NT2/D1 (cell line): ENCODE results near the gene UIMC1.
"Not testable (repeated sequence)": the region's sequence is repeated elsewhere in the genome, so short reads cannot be mapped to it uniquely, and the experiment has no call there.

Experiments
- DNase-seq: peaks from one replicate; pipeline ENCODE4 v3.0.0-alpha.2; 2011; ENCODE audit warnings: low read depth, low spot score
- H3K27me3 ChIP-seq: 2 replicates; pipeline ENCODE4 v1.6.0; 2011; ENCODE audit warnings: mild to moderate bottlenecking; ENCODE audit not compliant: insufficient read length, insufficient read depth
- H3K36me3 ChIP-seq: 2 replicates; pipeline ENCODE4 v1.6.1; 2011; ENCODE audit warnings: mild to moderate bottlenecking, low read length, mixed read lengths; ENCODE audit not compliant: insufficient read depth, insufficient read length
- H3K4me1 ChIP-seq: 2 replicates; pipeline ENCODE4 v1.5.1; 2011; ENCODE audit not compliant: insufficient read depth, insufficient read length
- H3K4me3 ChIP-seq: 2 replicates; pipeline ENCODE4 v1.5.1; 2011; ENCODE audit warnings: low read depth; ENCODE audit not compliant: insufficient read length
- H3K9ac ChIP-seq: 2 replicates; pipeline ENCODE4 v1.6.0; 2011; ENCODE audit warnings: low read depth; ENCODE audit not compliant: insufficient read length
- H3K9me3 ChIP-seq: 2 replicates; pipeline ENCODE4 v1.5.1; 2011; ENCODE audit warnings: mild to moderate bottlenecking, low read length; ENCODE audit not compliant: insufficient read depth
- SUZ12 ChIP-seq: IDR thresholded peaks from 2 replicates; pipeline ENCODE4 v1.6.1; 2011; ENCODE audit not compliant: insufficient read length, insufficient read depth; ENCODE audit errors: extremely low read depth
- YY1 ChIP-seq: IDR thresholded peaks from 2 replicates; pipeline ENCODE4 v1.6.1; 2011; ENCODE audit not compliant: insufficient read length, insufficient read depth
- ZNF274 ChIP-seq: IDR thresholded peaks from 2 replicates; pipeline ENCODE4 v1.6.1; 2011; ENCODE audit warnings: mild to moderate bottlenecking, low read depth, low read length

Gene UIMC1

DNA sequence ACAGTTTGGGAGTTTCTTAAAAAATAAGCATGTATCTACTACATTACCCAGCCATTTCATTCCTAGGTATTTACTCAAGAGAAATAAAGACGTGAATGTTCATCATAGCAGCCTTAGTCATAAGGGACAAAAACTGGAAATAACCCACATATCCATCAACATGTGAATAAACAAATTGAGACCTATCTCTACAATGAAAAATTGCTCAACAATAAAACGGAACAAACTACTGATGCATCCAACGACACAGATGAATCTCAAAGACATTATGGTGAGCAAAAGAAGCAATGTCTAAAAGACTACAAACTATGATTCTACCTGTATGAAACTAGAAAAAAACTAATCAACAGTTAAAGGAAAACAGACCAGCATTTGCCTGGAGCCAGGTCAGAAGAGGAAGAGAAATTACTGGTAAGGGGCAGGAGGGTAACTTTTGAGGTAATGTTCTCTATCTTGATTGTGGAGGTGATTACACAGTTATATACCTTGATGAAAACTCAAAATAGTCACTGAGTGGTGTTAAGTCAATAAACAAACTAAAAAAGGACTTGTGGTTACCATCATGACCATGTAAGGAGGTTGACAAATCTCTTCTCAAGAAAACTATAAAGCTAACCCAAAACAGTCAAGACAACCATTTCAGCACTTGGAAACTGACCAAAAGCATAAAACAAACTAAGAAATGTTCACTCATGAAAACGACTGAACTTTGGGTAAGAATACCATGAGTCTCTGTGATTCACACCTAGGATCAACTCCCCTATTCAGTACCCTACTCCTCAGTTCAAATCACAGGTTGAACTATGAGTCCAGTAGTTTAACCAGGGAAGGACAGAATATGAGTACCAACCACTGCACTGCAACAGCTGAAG lies 10.4 kb downstream of the UIMC1 start:
- Histone ChIP-seq H3K9me3 (peaks cover 12% of the 10 kb centered on the region; the same call in 1 of the 2 replicates), H3K36me3 (no peaks in the 10 kb centered on the region), H3K4me1 (no peaks in the 10 kb centered on the region), H3K27me3 (no peaks in the 10 kb centered on the region), H3K9ac (no peak overlapping the region), H3K4me3 (no peak overlapping the region)
- DNase-seq: no peak
- TF ChIP-seq SUZ12: no peak
- TF ChIP-seq YY1: no peak
- TF ChIP-seq ZNF274: no peak

DNA sequence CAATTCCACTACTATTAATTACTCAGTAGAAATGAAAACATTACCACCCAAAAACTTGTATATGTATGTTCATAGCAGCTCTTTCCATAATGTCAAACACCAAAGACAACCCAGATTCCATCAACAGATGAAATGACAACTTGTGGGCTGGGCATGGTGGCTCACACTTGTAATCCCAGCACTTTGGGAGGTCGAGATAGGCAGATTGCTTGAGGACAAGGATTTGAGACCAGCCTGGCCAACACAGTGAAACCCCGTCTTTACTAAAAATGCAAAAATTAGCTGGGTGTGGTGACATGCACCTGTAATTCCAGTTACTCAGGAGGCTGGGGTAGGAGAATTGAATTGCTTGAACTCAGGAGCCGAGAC lies 11.5 kb downstream of the UIMC1 start:
- no peak for TF ChIP-seq SUZ12
- TF ChIP-seq ZNF274: no peak
- no peak overlapping the region for H3K4me3 ChIP-seq
- no peaks in the 10 kb centered on the region for H3K4me1 ChIP-seq
- H3K9me3 ChIP-seq: peaks cover 12% of the 10 kb centered on the region; the same call in 1 of the 2 replicates
- no peaks in the 10 kb centered on the region for H3K36me3 ChIP-seq
- DNase-seq: no peak
- no peaks in the 10 kb centered on the region for H3K27me3 ChIP-seq
- H3K9ac ChIP-seq: no peak overlapping the region

DNA sequence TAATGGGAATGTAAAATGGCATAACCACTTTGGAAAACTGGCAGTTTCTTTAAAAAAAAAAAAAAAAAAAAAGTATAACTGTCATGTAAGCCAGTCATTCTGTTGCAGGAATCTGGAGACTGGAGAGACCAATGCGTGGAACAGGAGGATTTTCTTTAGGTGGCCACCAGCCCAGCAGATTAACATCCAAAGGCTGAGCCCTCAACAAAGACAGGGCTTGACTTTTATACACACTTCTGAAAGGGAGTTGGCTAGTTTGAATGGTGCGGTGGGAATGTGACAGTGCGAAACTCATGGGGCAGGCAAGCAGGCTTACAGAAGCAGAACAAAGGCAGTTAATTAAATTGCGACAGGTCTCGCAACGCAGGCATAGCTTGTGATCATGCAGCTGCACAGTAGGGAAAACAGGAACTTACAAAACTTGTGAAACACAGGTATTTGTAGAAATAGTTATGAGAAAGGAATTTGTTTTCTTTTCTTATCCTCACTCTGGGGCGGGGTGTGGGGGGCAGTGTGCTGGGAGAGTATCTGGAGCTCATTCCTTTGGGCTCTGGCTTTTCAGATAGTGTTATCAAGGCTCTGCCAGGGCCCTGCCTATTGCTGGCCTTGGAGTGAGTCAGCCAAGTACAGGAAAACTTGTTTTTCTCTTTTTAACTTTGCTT lies 12.0 kb downstream of the UIMC1 start:
- Histone ChIP-seq H3K9me3 (peaks cover 12% of the 10 kb centered on the region; the same call in 1 of the 2 replicates), H3K4me1 (no peaks in the 10 kb centered on the region), H3K36me3 (no peaks in the 10 kb centered on the region), H3K27me3 (no peaks in the 10 kb centered on the region), H3K9ac (no peak overlapping the region), H3K4me3 (no peak overlapping the region)
- DNase-seq: no peak
- no peak for TF ChIP-seq SUZ12
- TF ChIP-seq ZNF274: no peak
- no peak for TF ChIP-seq YY1

DNA sequence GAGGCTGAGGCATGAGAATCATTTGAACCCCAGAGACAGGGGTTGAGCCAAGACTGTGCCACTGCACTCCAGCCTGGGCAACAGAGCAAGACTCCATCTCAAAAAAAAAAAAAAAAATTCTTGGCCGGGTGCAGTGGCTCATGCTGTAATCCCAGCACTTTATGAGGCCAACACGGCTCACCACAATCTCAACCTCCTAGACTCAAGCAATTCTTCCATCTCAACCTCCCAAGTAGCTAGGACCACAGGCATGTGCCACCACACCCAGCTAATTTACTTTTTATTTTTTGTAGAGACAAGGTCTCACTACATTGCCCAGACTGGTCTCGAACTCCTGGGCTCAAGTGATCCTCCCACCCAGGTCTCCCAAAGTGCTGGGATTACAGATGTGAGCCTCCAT lies 13.5 kb downstream of the UIMC1 start:
- not testable (repeated sequence) for DNase-seq, H3K4me1 ChIP-seq, H3K4me3 ChIP-seq, H3K36me3 ChIP-seq, H3K27me3 ChIP-seq, H3K9ac ChIP-seq
- peaks cover 12% of the 10 kb centered on the region; the same call in 1 of the 2 replicates for H3K9me3 ChIP-seq

DNA sequence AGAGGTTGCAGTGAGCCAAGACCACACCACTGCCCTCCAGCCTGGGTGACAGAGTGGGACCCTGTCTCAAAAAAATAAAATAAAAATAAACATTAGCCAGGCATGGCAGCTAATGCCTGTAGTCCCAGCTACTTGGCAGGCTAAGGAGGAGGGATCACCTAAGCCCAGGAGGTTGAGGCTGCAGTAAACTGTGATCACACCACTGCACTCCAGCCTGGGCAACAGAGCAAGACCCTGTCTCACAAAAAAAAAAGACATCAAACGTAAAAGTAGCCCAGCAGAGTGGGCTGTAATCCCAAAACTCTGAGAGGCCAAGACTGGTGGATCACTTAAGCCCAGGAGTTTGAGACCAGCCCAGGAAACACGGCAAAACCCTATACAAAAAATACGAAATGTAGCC lies 19.0 kb downstream of the UIMC1 start:
- peaks cover 43% of the 10 kb centered on the region for H3K9me3 ChIP-seq
- DNase-seq: no peak
- H3K36me3 ChIP-seq: peaks cover under 1% of the 10 kb centered on the region
- H3K4me1 ChIP-seq: no peaks in the 10 kb centered on the region
- H3K27me3 ChIP-seq: no peaks in the 10 kb centered on the region
- no peak overlapping the region for H3K9ac ChIP-seq
- no peak for TF ChIP-seq SUZ12
- no peak overlapping the region for H3K4me3 ChIP-seq

DNA sequence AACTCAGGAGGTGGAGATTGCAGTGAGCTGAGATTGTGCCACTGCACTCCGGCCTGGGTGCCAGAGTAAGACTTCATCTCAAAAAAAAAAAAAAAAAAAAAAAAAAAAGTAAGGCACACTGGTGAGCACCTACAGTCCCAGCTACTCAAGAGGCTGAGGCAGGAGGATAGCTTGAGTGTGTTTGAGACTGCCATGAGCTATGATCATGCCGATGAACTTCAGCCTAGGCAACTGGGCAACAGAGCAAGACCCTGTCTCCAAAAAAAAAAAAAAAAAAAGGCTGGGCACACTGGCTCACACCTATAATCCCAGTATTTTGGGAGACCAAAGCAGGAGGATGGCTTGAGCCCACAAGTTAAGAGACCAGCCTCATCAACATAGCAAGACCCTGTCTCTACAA lies 20.3 kb downstream of the UIMC1 start:
- TF ChIP-seq SUZ12: no peak
- no peak for TF ChIP-seq ZNF274
- no peak for TF ChIP-seq YY1
- Histone ChIP-seq H3K4me3 (no peak overlapping the region), H3K9me3 (peaks cover 49% of the 10 kb centered on the region), H3K4me1 (no peaks in the 10 kb centered on the region), H3K27me3 (no peaks in the 10 kb centered on the region), H3K9ac (no peak overlapping the region), H3K36me3 (peaks cover 14% of the 10 kb centered on the region)
- DNase-seq: no peak

DNA sequence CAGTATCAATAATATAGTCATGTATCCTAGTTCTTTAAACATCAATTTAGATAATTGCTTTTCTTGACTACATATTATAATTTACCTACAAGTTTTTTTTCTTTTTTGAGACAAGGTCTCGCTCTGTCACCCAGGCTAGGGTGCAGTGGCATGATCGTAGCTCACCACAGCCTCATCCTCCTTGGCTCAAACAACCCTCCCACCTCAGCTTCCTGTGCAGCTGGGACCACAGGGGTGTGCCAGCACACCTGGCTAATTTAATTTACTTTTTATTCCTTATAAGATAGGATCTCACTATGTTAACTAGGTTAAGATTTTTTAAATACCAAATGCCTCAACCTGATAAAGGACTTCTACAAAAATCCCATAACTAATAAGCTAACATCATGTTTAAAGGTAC lies 21.1 kb downstream of the UIMC1 start:
- TF ChIP-seq ZNF274 (no peak), YY1 (no peak)
- DNase-seq: no peak
- Histone ChIP-seq H3K9ac (no peak overlapping the region), H3K4me1 (no peaks in the 10 kb centered on the region), H3K27me3 (no peaks in the 10 kb centered on the region), H3K9me3 (peaks cover 49% of the 10 kb centered on the region), H3K36me3 (peaks cover 21% of the 10 kb centered on the region), H3K4me3 (no peak overlapping the region)

DNA sequence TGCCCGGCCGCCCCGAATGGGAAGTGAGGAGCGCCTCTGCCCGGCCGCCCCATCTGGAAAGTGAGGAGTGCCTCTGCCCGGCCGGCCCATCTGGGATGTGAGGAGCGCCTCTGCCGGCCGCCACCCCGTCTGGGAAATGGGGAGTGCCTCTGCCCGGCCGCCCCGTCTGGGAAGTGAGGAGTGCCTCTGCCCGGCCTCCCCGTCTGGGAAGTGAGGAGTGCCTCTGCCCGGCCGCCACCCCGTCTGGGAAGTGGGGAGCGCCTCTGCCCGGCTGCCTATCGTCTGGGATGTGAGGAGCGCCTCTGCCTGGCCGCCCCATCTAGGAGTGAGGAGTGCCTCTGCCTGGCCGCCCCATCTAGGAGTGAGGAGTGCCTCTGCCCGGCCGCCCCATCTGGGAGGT lies 22.4 kb downstream of the UIMC1 start:
- peaks cover 34% of the 10 kb centered on the region for H3K36me3 ChIP-seq
- H3K9me3 ChIP-seq: peaks cover 49% of the 10 kb centered on the region
- H3K27me3 ChIP-seq, H3K4me1 ChIP-seq, DNase-seq, H3K4me3 ChIP-seq, H3K9ac ChIP-seq: not testable (repeated sequence)

DNA sequence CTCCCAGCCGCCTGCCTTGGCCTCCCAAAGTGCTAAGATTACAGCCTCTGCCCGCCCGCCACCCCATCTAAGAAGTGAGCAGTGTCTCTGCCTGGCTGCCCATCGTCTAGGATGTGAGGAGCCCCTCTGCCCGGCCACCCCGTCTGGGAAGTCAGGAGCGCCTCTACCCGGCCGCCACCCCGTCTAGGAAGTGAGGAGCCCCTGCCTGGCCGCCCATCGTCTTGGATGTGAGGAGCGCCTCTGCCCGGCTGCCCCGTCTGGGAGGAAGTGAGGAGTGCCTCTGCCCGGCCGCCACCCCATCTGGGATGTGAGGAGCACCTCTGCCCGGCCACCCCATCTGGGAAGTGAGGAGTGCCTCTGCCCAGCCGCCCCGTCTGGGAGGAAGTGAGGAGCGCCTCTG lies 23.0 kb downstream of the UIMC1 start:
- not testable (repeated sequence) for DNase-seq, H3K9ac ChIP-seq, H3K4me1 ChIP-seq, H3K27me3 ChIP-seq, H3K4me3 ChIP-seq
- peaks cover 49% of the 10 kb centered on the region for H3K9me3 ChIP-seq
- H3K36me3 ChIP-seq: peaks cover 38% of the 10 kb centered on the region

DNA sequence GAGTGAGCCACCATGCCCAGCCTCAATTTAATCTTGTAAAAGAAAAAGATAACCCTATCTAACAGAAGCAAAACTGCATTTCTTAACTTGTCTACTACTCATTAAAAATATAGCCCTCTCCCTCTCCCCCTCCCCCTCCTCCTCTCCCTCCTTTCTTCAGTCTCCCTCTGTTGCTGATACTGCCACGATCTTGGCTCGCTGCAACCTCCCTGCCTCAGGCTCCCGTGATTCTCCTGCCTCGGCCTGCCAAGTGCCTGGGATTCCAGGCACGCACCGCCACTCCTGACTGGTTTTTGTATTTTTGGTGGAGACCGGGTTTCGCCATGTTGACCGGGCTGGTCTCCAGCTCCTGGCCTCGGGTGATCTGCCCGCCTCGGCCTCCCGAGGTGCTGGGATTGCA lies 23.5 kb downstream of the UIMC1 start:
- not testable (repeated sequence) for H3K4me3 ChIP-seq
- H3K36me3 ChIP-seq: peaks cover 39% of the 10 kb centered on the region

More for the DNA sequence above, 23.5 kb downstream of the UIMC1 start:
- H3K27me3 ChIP-seq, H3K4me1 ChIP-seq, H3K9ac ChIP-seq, DNase-seq: not testable (repeated sequence)
- peaks cover 49% of the 10 kb centered on the region for H3K9me3 ChIP-seq
